T-helper 2 cell (primary cell): ENCODE data around the gene CCDC178.
"Not testable (repeated sequence)": the region's sequence is repeated elsewhere in the genome, so short reads cannot be mapped to it uniquely, and the experiment has no call there.

Source experiments
- DNase-seq, 5 experiments: peaks; one replicate each; pipeline versions ENCODE4 v3.0.0 to v3.0.0-alpha.2; 2012 to 2022

CCDC178 gene

GRCh38 chr18:33210575-33211189 lies 229.8 kb downstream of the CCDC178 start:
- DNase-seq: peak in 1 of 5 experiments; percentile 2

DNA sequence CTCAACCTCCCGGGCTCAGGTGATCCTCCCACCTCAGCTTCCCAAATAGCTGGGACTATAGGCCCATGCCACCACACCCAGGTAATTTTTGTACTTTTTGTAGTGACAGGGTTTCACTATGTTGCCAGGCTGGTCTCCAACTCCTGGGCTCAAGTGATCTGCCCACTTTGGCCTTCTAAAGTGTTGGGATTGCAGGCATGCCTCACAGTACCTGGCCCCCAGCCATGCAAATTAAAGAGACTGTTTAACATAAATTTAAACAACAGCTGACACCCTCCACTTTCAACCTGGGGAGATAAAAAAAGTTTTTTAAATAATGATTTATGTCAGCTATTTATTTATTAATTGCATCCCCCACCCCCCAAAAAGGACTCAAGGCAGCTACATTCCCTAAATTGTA lies 234.7 kb downstream of the CCDC178 start:
- no peak for DNase-seq

DNA sequence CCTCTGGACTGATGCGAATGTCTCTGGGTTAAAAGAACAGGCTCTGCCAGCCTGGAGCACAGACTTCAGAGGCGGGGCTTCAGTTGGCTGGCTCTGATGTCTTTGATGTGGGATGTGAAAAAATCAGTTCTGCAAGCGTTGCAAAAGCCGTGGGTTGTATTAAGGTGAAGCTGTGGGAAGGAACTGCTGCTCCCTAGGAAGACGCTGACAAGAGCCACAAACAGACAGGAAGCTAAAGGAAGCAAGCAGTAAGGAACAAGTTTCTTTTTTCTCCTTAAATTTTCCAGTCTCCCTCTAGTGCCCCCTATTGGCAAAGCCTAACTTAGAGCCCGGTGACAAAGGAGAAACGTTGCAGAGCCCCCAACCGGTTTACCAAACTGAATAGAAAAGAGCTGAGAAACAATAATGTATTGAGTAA lies 239.0 kb downstream of the CCDC178 start:
- DNase-seq: no peak

GRCh38 chr18:33195795-33196194 lies 244.7 kb downstream of the CCDC178 start:
- DNase-seq: no peak

- DNase-seq: no peak
Measured at GRCh38 chr18:33194793-33195192, 245.7 kb downstream of the CCDC178 start.

- no peak for DNase-seq
Measured at GRCh38 chr18:33184958-33185357, 255.6 kb downstream of the CCDC178 start.

DNA sequence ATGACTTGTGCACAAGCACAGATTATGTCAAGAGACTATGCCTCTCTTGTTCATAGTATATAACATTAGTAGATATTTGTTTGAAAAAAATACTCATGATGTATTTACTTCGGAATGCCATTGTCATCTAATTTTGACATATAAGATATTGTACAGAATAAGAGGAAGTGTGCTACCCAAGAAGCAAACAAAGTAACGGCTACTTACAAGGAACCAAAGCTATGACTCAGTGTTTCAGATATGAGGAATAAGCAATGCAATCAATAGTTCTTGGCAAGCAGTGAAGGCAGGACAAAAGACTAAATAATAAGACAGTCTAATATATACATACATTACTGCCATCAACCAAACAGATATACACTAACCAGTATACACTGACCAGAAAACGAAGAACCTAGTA lies 256.3 kb downstream of the CCDC178 start:
- no peak for DNase-seq

GRCh38 chr18:33183136-33183535 lies 257.4 kb downstream of the CCDC178 start:
- no peak for DNase-seq

DNA sequence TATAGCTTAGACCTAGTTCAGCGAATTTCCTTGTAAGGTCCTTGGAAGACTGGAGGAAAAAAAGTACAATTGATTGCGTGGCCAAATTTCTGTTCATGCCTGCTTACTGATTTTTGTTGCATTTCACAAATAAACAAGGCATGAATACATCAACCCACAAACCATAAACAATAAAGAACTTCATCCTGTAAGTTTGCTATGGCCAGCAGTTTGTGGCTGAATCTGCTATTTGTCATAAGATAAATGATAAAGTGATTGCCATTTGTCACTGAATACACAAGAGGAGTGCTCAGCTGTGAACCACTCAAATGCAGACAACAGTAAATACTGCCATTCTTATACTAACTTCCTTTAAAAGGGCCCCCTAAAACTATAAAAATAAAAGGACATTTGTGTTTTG lies 259.5 kb downstream of the CCDC178 start:
- no peak for DNase-seq

- no peak for DNase-seq
Measured at GRCh38 chr18:33169218-33169617, 271.3 kb downstream of the CCDC178 start.

DNA sequence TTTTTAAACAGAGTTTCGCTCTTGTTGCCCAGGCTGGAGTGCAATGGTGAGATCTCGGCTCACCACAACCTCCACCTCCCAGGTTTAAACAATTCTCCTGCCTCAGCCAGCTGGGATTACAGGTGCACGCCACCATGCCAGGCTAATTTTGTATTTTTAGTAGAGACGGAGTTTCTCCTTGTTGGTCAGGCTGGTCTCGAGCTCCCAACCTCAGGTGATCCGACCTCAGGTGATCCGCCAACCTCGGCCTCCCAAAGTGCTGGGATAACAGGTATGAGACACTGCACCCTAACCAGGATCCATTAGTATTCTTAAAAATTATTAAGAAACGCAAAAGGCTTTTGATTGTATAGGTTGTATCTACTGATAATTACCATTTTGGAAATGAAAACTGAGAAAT lies 276.4 kb downstream of the CCDC178 start:
- not testable (repeated sequence) for DNase-seq

DNA sequence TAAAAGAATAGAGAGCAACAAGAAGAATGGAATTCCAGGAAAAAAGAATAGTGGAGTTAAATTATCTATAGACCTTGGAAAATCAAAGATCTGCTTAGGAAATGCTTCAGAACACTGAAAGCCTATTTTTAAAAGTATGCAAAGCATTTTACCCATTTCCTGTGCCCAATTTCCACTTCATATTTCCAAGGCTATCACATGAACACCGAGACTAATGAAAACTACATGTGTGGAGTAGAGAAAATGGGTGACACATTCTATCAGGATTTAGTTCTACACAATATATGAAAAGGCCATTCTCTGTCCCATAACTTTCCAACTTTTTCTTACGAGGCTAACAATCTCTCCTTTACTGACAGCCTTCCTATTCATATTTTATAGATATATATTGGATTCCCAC lies 279.4 kb downstream of the CCDC178 start:
- DNase-seq: no peak

GRCh38 chr18:33159151-33159550 lies 281.4 kb downstream of the CCDC178 start:
- no peak for DNase-seq

GRCh38 chr18:33157893-33158292 lies 282.6 kb downstream of the CCDC178 start:
- DNase-seq: no peak

DNA sequence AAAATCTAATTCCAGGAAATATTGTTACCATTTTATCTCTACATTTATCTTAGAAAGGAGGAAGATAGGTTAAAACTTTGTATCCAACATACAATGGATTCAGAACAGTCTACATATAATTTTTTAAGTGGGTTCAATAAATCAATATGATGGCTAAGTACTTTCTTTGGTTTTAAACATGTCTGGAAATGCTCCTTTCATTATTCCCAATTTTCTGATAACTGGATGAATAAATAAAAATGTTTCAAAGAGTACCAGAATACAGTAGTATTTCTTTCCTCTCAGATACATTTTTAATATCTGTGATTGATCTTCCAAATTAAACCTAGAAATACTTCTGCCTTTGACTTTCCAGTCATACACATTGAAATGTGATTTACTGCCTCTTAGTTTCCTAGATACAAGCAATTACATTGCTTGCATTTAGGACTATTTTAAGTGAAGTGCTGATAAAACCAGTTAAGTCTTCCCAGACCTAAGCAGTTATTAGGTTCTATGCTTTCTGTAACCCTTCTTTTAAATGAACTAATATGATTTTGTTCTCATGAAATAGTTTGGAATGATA lies 283.5 kb downstream of the CCDC178 start:
- DNase-seq: no peak

DNA sequence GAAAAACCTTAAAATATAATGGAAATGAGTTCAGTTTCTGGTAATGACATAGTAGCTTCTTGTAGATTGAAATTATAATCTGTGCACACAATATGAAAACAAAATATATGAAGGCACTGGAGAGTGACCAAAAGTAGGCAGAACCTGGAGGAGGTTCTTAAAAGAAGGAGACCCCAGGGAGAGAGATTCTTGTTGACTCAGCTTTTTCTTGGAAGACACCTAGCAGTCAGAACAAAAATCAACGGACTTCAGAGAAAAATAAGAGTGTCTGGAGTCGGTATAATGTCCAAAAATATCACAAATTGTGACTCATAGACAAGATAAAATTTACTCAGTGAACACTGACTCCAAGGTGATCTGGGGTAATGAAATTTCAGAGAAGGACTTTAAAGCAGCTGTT lies 286.5 kb downstream of the CCDC178 start:
- DNase-seq: no peak

DNA sequence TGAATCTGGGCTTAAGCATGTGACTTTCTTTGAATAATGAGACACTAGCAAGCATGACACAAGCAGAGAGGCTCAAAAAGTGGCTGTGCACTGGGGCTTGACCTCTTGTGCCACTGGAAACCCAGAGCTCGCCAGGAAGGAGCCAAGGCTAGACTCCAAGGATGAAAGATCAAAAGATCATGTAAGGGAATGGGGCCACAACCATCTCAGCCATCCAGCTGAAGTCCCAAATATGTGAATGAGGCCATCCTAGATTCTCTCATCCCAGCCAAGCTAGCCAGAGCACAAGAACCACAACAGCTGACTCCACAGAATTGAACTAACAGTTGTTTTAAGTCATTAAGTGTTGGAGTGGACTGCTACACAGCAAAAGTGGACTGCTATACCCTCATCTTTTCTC lies 288.1 kb downstream of the CCDC178 start:
- DNase-seq: no peak

- DNase-seq: not testable (repeated sequence)
Measured at GRCh38 chr18:33147811-33148210, 292.7 kb downstream of the CCDC178 start.

DNA sequence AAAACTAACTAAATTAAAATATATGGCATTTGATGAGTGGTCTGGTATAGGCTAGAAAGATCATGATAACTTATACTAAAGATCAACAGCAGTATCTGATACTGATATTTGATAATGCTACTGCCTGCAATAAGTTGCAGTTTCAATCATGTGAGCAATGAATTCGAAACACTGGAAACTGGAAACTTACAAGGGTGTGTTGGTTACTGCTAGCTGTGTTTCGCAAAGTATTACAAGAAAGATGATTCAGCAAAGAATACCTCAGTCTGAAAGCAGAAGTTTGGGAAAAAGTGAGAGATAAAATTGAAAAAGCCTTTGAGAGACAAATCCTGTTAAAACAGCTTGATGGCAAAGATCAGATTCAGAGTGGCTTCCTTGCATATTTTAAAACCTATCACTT lies 294.5 kb downstream of the CCDC178 start:
- DNase-seq: no peak

DNA sequence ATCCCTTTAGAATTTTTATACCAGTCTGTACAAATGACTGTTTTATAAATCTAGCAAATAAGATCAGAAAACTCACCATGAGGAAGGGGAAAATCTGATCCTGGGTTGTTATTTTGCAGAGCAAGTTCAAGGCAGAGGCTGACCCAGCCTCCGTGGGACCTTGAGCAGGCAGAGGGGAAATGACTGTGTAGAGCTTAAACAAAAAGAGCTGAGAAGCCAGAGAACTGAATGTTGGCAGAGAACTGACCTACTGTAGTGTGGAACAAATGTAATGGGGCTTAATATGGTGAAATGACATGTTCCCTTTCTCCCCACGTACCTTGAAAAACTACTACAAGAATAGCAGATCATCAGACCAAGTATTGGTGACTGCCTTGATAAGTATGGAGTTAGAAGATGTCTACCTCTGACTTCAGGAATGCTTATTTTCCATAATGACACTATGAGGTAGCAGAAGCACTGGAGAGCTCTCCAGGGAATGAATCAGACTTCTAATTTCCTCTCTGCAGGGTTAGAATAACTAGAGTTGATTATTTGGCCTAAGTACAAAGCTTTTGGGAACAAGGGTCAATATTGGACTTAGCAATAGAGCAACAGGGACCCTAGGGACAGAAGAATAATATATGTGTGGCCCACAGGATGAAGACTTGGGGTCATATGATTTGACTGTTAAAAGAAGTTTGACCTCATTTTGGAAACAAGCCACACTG lies 304.4 kb downstream of the CCDC178 start:
- DNase-seq: no peak

GRCh38 chr18:33132657-33133056 lies 307.9 kb downstream of the CCDC178 start:
- no peak for DNase-seq

- DNase-seq: no peak
Measured at GRCh38 chr18:33128581-33128980, 311.9 kb downstream of the CCDC178 start.

- DNase-seq: no peak
Measured at GRCh38 chr18:33123862-33124518, 316.5 kb downstream of the CCDC178 start.

- DNase-seq: no peak
Measured at GRCh38 chr18:33116376-33116775, 324.1 kb downstream of the CCDC178 start.
